Liver (tissue), 3 donors: ENCODE data around the gene BOD1L1.

Experiments
- EGR1 ChIP-seq, 2 donors: IDR thresholded peaks; 2 replicates each; pipeline ENCODE4 v1.6.1; 2016 to 2018; ENCODE audit warnings: antibody characterized with exemption in 2 of 2, low read depth in 2 of 2
- JUND ChIP-seq, 2 donors: IDR thresholded peaks; 2 replicates each; pipeline ENCODE4 v1.6.1; 2016; ENCODE audit warnings: antibody characterized with exemption in 2 of 2
- MAX ChIP-seq: IDR thresholded peaks from 2 replicates; pipeline ENCODE4 v1.6.1; 2016; ENCODE audit warnings: antibody characterized with exemption
- REST ChIP-seq: IDR thresholded peaks from 2 replicates; pipeline ENCODE4 v1.6.1; 2016; ENCODE audit warnings: antibody characterized with exemption, mild to moderate bottlenecking
- RXRA ChIP-seq, 2 donors: IDR thresholded peaks; 2 replicates each; pipeline ENCODE4 v1.6.1; 2017 to 2018; ENCODE audit warnings: antibody characterized with exemption in 2 of 2, mild to moderate bottlenecking in 1 of 2
- TAF1 ChIP-seq: conservative IDR thresholded peaks from 2 replicates; pipeline ENCODE4 v1.6.1; 2016; ENCODE audit warnings: antibody characterized with exemption, mild to moderate bottlenecking
- ZBTB33 ChIP-seq: IDR thresholded peaks from 2 replicates; pipeline ENCODE4 v1.6.1; 2016; ENCODE audit warnings: antibody characterized with exemption
- TF ChIP-seq, protein P1 (sequence below): fragments of 150-350 bp; IDR thresholded peaks from 2 replicates; pipeline ENCODE4 v1.5.1; 2017; ENCODE audit warnings: improper control_type of control experiment, low read depth, low read length; ENCODE audit not compliant: missing input control
- donor health status: healthy.
- donor health status: healthy.

- TF ChIP-seq, protein P1, sequence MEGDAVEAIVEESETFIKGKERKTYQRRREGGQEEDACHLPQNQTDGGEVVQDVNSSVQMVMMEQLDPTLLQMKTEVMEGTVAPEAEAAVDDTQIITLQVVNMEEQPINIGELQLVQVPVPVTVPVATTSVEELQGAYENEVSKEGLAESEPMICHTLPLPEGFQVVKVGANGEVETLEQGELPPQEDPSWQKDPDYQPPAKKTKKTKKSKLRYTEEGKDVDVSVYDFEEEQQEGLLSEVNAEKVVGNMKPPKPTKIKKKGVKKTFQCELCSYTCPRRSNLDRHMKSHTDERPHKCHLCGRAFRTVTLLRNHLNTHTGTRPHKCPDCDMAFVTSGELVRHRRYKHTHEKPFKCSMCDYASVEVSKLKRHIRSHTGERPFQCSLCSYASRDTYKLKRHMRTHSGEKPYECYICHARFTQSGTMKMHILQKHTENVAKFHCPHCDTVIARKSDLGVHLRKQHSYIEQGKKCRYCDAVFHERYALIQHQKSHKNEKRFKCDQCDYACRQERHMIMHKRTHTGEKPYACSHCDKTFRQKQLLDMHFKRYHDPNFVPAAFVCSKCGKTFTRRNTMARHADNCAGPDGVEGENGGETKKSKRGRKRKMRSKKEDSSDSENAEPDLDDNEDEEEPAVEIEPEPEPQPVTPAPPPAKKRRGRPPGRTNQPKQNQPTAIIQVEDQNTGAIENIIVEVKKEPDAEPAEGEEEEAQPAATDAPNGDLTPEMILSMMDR, result no peak
- no peak for TF ChIP-seq TAF1
- no peak for TF ChIP-seq RXRA (IDR thresholded peaks at IDR 0.05)
- TF ChIP-seq REST, result no peak
- no peak for TF ChIP-seq MAX
- TF ChIP-seq ZBTB33, result no peak
- no peak for TF ChIP-seq EGR1 (IDR thresholded peaks at IDR 0.05; ENCODE audit: low read depth in 2 of 2)
- no peak for TF ChIP-seq JUND (IDR thresholded peaks at IDR 0.05)
These were observed 83.5 kb downstream of the BOD1L1 start, which contains the start of gene NKX3-2 for GRCh38 chr4:13543839-13544605.
